ENCODE data around the gene PTPA.
"Not testable (repeated sequence)": the region's sequence is repeated elsewhere in the genome, so short reads cannot be mapped to it uniquely, and the experiment has no call there.

The PTPA gene

GRCh38 chr9:129191234-129191633 is 80.0 kb downstream of the PTPA start:
- Histone ChIP-seq H3K4me1 (no peaks in the 10 kb centered on the region), H3K4me3 (no peak overlapping the region), H3K36me3 (no peaks in the 10 kb centered on the region), H3K9me3 (peaks cover 0 to 9% (median 0%) of the 10 kb centered on the region in 3 donors), H3K27me3 (no peaks in the 10 kb centered on the region), H3K27ac (no peak overlapping the region)
- intact Hi-C loops (cut with DNase I; ENCODE audit: low total_unique reads): no loop called here
- no peak for TF ChIP-seq CTCF (IDR thresholded peaks at IDR 0.05)
- DNase-seq: no peak

GRCh38 chr9:129193655-129194054 is 82.4 kb downstream of the PTPA start:
- Histone ChIP-seq H3K27ac (no peak overlapping the region), H3K4me3 (no peak overlapping the region), H3K9me3 (peaks cover 0 to 9% (median 0%) of the 10 kb centered on the region in 3 donors), H3K4me1 (peaks cover 0 to 10% (median 9%) of the 10 kb centered on the region in 4 donors), H3K27me3 (no peaks in the 10 kb centered on the region), H3K36me3 (no peaks in the 10 kb centered on the region)
- TF ChIP-seq CTCF (IDR thresholded peaks at IDR 0.05): no peak
- no peak for DNase-seq
- intact Hi-C loops (cut with DNase I; ENCODE audit: low total_unique reads): no loop called here

GRCh38 chr9:129194221-129194620 is 83.0 kb downstream of the PTPA start:
- TF ChIP-seq CTCF (IDR thresholded peaks at IDR 0.05): no peak
- Histone ChIP-seq H3K27ac (no peak overlapping the region), H3K9me3 (peaks cover 0 to 9% (median 0%) of the 10 kb centered on the region in 3 donors), H3K4me1 (peaks cover 0 to 14% (median 10%) of the 10 kb centered on the region in 4 donors), H3K36me3 (no peaks in the 10 kb centered on the region), H3K27me3 (no peaks in the 10 kb centered on the region), H3K4me3 (no peak overlapping the region)
- intact Hi-C loops (cut with DNase I; ENCODE audit: low total_unique reads): no loop called here
- no peak for DNase-seq

GRCh38 chr9:129195606-129196005 is 84.4 kb downstream of the PTPA start:
- no peak overlapping the region for H3K4me3 ChIP-seq
- H3K36me3 ChIP-seq: no peaks in the 10 kb centered on the region
- H3K27me3 ChIP-seq: no peaks in the 10 kb centered on the region
- H3K4me1 ChIP-seq: peaks cover 0 to 14% (median 10%) of the 10 kb centered on the region in 4 donors
- DNase-seq: no peak
- intact Hi-C loops (cut with DNase I; ENCODE audit: low total_unique reads): no loop called here
- H3K9me3 ChIP-seq: peaks cover 0 to 9% (median 0%) of the 10 kb centered on the region in 3 donors
- no peak for TF ChIP-seq CTCF (IDR thresholded peaks at IDR 0.05)
- no peak overlapping the region for H3K27ac ChIP-seq

GRCh38 chr9:129197045-129197444 is 85.8 kb downstream of the PTPA start:
- H3K27ac ChIP-seq; H3K36me3 ChIP-seq; intact Hi-C loops (cut with DNase I; ENCODE audit: low total_unique reads); H3K9me3 ChIP-seq; H3K4me3 ChIP-seq; DNase-seq; H3K27me3 ChIP-seq: not testable (repeated sequence)
- H3K4me1 ChIP-seq: peaks cover 0 to 14% (median 10%) of the 10 kb centered on the region in 4 donors

- peak overlapping the region; percentile 71 to 74 for H3K27ac ChIP-seq
Measured at GRCh38 chr9:129197978-129198318, 86.7 kb downstream of the PTPA start.

More at GRCh38 chr9:129197978-129198318, 86.7 kb downstream of the PTPA start:
- peak in 1 of 2 donors; percentile 50 for DNase-seq
- Histone ChIP-seq H3K9me3 (no peaks in the 10 kb centered on the region), H3K4me1 (peaks cover 4 to 15% (median 12%) of the 10 kb centered on the region in 4 donors), H3K27me3 (no peaks in the 10 kb centered on the region), H3K36me3 (no peaks in the 10 kb centered on the region), H3K4me3 (peak overlapping the region; percentile 13 to 21)
- intact Hi-C loops (cut with DNase I; ENCODE audit: low total_unique reads): no loop called here
- no peak for TF ChIP-seq CTCF (IDR thresholded peaks at IDR 0.05)
